ENCODE data around the gene NEAT1.

- TF ChIP-seq POLR2A (IDR thresholded peaks at IDR 0.05; ENCODE audit: low read depth, low read length) (no peak), SPI1 (IDR thresholded peaks at IDR 0.05; ENCODE audit: low read depth, low read length) (no peak), POLR2AphosphoS5 (IDR thresholded peaks at IDR 0.05; ENCODE audit: low read depth, low read length) (no peak), PAX5 (IDR thresholded peaks at IDR 0.05; ENCODE audit: insufficient read depth, low read length, severe bottlenecking) (no peak), TAF1 (IDR thresholded peaks at IDR 0.05; ENCODE audit: low read depth, low read length) (no peak), POU2F2 (IDR thresholded peaks at IDR 0.05; ENCODE audit: low read depth, low read length) (no peak)
Measured at GRCh38 chr11:65489035-65489705, 66.6 kb downstream of the NEAT1 start.

Data from GM12891 (cell line).